Smooth muscle cell of bladder (primary cell): ENCODE measurements around the gene TBCEL. TPM values are rescaled to one million over a fixed set of nuclear protein-coding genes. Genes with fewer than 3 reads are reported as not detected.

Source experiments
- total RNA-seq: library from RNA; depleted of rRNA; stranded (reverse); fragments of >200 nt; gene quantifications from 2 replicates; pipeline ENCODE4 v1.2.3, GENCODE V29; 2014

Gene TBCEL
- total RNA-seq = 19.6 and 23.7 TPM in 2 replicates

GRCh38 chr11:121023848-121024751 is at the start of gene TBCEL:
Gene TBCEL (plus strand): TSS chr11:121024102. CDS start chr11:121045691, 21,589 bp downstream.

GRCh38 chr11:121100943-121101342 is 77.0 kb downstream of the TBCEL start, which contains the start of gene TECTA:
Gene TECTA (plus strand): TSS chr11:121101243. CDS start chr11:121102666, 1,423 bp downstream.

Other genes with a start within 250 kb of the TBCEL start
- gene TECTA, start 77.1 kb downstream of the TBCEL start, total RNA-seq = 0.28 and 0.37 TPM in 2 replicates